ENCODE results near the gene PNPLA7.
"Not testable (repeated sequence)": the region's sequence is repeated elsewhere in the genome, so short reads cannot be mapped to it uniquely, and the experiment has no call there.

PNPLA7 gene

GRCh38 chr9:137422604-137423513, 127.3 kb downstream of the PNPLA7 start, which contains the start of the genes EXD3 and NOXA1:
EXD3 (minus strand) TSS chr9:137423162; CDS start chr9:137395357, 27,805 bp downstream.
NOXA1 (plus strand) TSS chr9:137423393; CDS start chr9:137423530, 137 bp downstream.
- DNase-seq (ENCODE audit: low read depth in 2 of 2), result peak; percentile 90

DNA sequence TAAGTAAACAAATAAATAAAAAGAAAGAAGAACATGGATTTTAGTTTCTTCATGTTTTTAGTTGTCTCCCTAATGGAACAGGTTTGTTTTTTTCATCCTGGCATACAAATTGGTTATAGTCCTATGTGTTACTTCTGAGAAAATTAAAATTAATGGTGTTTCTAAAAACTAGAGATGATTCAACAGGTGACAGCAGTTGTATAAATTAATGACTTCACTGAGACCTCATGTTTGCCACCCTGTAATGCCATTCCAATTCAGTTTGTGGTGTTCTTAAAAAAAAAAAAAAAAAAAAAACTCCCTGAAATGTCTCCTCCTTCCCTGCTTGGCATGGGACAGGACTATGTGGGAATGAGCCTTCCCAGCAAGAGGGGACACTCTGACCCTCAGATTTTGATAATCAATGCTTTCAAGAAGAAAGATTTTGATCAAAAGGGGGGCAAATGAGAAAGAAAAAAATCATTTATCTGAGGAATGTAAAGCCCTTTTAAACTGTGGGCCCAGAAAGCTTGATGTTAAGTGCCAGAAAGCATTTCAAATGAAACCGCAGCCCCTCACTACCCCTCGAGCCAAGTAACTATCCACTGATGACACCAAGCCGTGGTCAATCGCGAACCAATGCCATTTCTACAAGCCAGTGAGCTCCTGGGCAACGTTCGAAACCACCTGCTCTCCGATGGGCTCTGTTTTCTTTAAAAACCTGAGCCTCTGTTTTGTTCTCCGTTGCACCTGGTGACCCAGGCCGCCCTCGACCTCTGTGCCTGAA, 128.2 kb downstream of the PNPLA7 start:
- DNase-seq (ENCODE audit: low read depth in 2 of 2), result no peak

- DNase-seq (ENCODE audit: low read depth in 2 of 2), result no peak
Measured at GRCh38 chr9:137417161-137418021, 132.8 kb downstream of the PNPLA7 start.

DNA sequence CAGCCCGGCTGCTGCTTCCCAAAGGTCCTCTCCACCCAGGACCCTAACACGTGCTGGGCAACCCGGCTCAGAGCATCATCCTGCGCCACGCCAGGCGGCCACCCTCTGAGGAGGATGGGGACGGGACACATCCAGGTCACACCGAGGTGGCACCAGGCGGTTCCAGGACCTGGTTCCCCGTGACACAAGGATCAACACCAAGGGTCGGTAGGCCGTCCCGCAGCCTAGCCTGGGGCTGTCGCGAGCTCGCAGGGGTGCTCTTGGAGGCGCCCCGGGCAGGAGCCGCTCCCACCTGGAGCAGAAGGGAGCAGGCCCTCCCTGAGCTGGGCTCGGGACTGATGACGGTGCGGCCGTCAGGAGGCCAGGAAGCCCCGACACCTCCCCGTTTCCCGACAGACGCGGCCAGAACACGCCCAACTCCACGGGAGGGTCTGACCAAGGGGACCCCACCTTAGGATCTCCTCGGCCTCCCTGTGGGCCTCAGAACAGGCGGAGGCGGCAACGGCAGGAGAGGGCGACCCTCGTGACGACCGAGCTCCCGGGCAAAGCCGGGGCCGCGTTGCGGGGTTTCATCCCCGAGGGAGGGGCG, 133.5 kb downstream of the PNPLA7 start:
- no peak for DNase-seq (ENCODE audit: low read depth in 2 of 2)

GRCh38 chr9:137416006-137416562, 134.1 kb downstream of the PNPLA7 start:
- no peak for DNase-seq (ENCODE audit: low read depth in 2 of 2)

- DNase-seq (ENCODE audit: low read depth in 2 of 2), result no peak
Measured at GRCh38 chr9:137415451-137415850, 134.8 kb downstream of the PNPLA7 start.

GRCh38 chr9:137412431-137412830, 137.8 kb downstream of the PNPLA7 start:
- DNase-seq (ENCODE audit: low read depth in 2 of 2), result no peak

- DNase-seq (ENCODE audit: low read depth in 2 of 2), result peak; percentile 44 to 61
Measured at GRCh38 chr9:137411645-137412380, 138.4 kb downstream of the PNPLA7 start.

DNA sequence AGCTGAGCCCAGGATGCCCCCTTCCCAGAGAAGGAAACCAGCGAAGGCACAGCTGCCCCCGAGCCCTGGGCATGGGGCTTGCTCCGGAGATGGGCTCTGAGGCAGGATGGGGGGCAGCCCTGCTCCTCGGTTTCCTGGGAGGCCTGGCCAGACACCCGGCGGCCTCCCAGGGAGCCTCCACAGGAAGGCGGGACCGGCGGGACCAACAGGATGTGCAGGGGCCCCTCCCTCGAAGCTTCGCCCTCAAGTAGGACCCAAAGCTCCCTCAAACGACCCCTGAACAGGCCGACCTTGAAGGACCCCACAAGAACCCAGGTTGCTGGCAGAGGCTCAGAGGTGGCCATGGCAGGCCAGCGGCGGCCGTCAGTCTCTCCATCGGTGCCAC, 138.9 kb downstream of the PNPLA7 start:
- no peak for DNase-seq (ENCODE audit: low read depth in 2 of 2)

DNA sequence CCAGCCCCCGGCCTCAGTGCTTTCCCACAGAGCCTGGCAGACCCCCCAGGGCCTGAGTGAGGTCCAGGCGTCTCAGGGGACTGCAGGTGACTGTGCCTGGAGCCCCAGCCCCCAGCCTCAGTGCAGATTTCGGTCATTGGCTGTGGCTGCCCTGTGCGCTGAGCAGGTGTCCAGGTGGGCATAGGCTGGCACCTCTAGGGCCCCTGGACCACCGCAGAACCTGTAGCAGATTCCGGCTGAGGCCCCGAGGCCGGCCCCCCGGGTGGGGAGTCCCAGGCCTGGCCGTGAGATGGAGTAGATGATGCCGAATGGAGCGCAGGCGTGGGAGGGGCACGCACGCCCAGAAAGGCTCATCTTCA, 139.3 kb downstream of the PNPLA7 start:
- DNase-seq (ENCODE audit: low read depth in 2 of 2), result no peak

DNA sequence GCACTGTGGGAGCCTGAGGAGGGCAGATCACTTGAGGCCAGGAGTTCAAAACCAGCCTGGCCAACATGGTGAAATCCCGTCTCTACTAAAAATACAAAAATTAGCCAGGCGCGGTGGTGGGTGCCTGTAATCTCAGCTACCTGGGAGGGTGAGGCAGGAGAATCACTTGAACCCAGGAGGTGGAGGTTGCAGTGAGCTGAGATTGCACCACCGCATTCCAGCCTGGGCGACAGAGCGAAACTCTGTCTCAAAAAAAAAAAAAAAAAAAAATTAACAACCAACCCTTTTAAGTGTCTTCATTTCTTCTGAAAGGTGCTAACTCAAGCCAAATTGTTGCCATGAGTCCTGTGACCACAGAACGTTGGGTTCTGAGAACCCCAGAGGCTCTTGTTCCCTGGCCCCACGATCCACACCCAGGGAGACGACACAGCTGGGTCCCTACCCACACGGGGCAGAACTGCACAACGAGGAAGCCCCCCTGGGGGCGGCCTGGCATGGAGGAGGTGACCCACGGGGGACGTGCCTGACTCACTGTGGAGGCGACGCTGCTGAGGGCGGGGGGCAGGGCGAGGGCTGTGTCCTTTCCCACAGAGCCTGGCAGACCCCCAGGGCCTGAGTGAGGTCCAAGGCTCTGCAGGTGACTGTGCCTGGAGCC, 139.8 kb downstream of the PNPLA7 start:
- not testable (repeated sequence) for DNase-seq (ENCODE audit: low read depth in 2 of 2)
